OCI-LY3 (cell line): Measurements from ENCODE around the gene RTN4RL1.

ENCODE experiments used
- EZH2phosphoT487 ChIP-seq: fragments of 200-600 bp; shearing (Covaris generic); IDR thresholded peaks from 2 replicates; pipeline ENCODE4 v1.6.1; 2018; ENCODE audit warnings: antibody characterized with exemption, mixed run types, low read depth
- TF ChIP-seq, protein P1 (sequence below): fragments of 200-600, 300-600 bp; sonication (generic); IDR thresholded peaks from 2 replicates; pipeline ENCODE4 v1.5.1; 2014; ENCODE audit warnings: antibody characterized with exemption, low read length, low read depth

DNA sequence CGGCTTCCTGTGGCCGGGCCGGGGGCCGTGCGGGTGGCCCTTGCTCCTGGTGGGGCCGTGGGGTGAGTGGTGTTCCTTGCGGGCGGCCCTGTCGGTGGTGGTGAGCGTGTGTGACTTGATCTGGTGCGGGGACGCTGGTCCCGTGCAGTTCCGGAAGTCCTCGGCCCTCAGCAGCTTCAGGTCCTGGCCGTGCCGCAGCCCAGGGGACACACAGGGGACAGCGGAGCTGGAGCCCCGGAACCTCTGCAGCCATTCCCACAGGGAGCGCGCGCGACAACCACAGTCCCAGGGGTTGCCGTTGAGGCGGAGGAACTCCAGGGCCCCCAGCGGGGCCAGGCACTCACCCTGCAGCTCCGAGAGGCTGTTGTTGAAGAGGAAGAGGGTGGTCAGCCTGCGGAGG lies 88.4 kb downstream of the RTN4RL1 start:
- TF ChIP-seq, protein P1, sequence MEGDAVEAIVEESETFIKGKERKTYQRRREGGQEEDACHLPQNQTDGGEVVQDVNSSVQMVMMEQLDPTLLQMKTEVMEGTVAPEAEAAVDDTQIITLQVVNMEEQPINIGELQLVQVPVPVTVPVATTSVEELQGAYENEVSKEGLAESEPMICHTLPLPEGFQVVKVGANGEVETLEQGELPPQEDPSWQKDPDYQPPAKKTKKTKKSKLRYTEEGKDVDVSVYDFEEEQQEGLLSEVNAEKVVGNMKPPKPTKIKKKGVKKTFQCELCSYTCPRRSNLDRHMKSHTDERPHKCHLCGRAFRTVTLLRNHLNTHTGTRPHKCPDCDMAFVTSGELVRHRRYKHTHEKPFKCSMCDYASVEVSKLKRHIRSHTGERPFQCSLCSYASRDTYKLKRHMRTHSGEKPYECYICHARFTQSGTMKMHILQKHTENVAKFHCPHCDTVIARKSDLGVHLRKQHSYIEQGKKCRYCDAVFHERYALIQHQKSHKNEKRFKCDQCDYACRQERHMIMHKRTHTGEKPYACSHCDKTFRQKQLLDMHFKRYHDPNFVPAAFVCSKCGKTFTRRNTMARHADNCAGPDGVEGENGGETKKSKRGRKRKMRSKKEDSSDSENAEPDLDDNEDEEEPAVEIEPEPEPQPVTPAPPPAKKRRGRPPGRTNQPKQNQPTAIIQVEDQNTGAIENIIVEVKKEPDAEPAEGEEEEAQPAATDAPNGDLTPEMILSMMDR = no peak
- no peak for TF ChIP-seq EZH2phosphoT487
